GM19397 (cell line): ENCODE results near the gene ZSCAN31.
A peak's percentile ranks its signal among the peaks of the same experiment; 100 is the strongest.

ENCODE experiments used
- ATAC-seq: cut with Tn5 transposase; IDR thresholded peaks from one replicate; pipeline ENCODE4 v1.9.1; 2021; ENCODE audit warnings: mild to moderate bottlenecking, moderate library complexity; ENCODE audit not compliant: unreplicated experiment

The ZSCAN31 gene

GRCh38 chr6:28353981-28354676, 18.2 kb upstream of the ZSCAN31 start:
- no peak for ATAC-seq

GRCh38 chr6:28353356-28353755, 17.4 kb upstream of the ZSCAN31 start:
- no peak for ATAC-seq

- no peak for ATAC-seq
Observed at GRCh38 chr6:28351493-28351925, 15.6 kb upstream of the ZSCAN31 start.

GRCh38 chr6:28351087-28351486, 15.1 kb upstream of the ZSCAN31 start:
- no peak for ATAC-seq

GRCh38 chr6:28349892-28350737, 14.2 kb upstream of the ZSCAN31 start, which contains the start of gene ZKSCAN3:
Gene ZKSCAN3, plus strand, starts transcription at chr6:28349947. Its CDS starts 9,640 bp downstream, at chr6:28359587.
- peak; percentile 91 for ATAC-seq

GRCh38 chr6:28349344-28349891, 13.5 kb upstream of the ZSCAN31 start:
- ATAC-seq: no peak

GRCh38 chr6:28347119-28347518, 11.2 kb upstream of the ZSCAN31 start:
- no peak for ATAC-seq

- no peak for ATAC-seq
Observed at GRCh38 chr6:28345201-28345600, 9.3 kb upstream of the ZSCAN31 start.

- ATAC-seq: no peak
Observed at GRCh38 chr6:28343898-28344677, 8.1 kb upstream of the ZSCAN31 start.

GRCh38 chr6:28340310-28341095, 4.6 kb upstream of the ZSCAN31 start:
- no peak for ATAC-seq

GRCh38 chr6:28337121-28337520, 1.2 kb upstream of the ZSCAN31 start:
- ATAC-seq: no peak

GRCh38 chr6:28336284-28337120, 554 bp upstream of the ZSCAN31 start:
- no peak for ATAC-seq

GRCh38 chr6:28335040-28335563, 846 bp downstream of the ZSCAN31 start:
- no peak for ATAC-seq

- no peak for ATAC-seq
Observed at GRCh38 chr6:28334286-28335039, 1.5 kb downstream of the ZSCAN31 start.

GRCh38 chr6:28333599-28334018, 2.3 kb downstream of the ZSCAN31 start:
- ATAC-seq: no peak

GRCh38 chr6:28333047-28333446, 2.9 kb downstream of the ZSCAN31 start:
- ATAC-seq: no peak

- ATAC-seq: no peak
Observed at GRCh38 chr6:28330041-28330440, 5.9 kb downstream of the ZSCAN31 start.

GRCh38 chr6:28326371-28326948, 9.5 kb downstream of the ZSCAN31 start:
- ATAC-seq: no peak
